HG03025 (cell line): ENCODE data around the gene C2orf15.
"Not testable (repeated sequence)": the region's sequence is repeated elsewhere in the genome, so short reads cannot be mapped to it uniquely, and the experiment has no call there.

ENCODE experiments used
- ATAC-seq: cut with Tn5 transposase; IDR thresholded peaks from one replicate; pipeline ENCODE4 v1.9.1; 2021; ENCODE audit warnings: mild to moderate bottlenecking, moderate library complexity; ENCODE audit not compliant: unreplicated experiment, low FRiP score

The C2orf15 gene

GRCh38 chr2:99141110-99142108 lies at the start of gene C2orf15:
C2orf15 (plus strand) TSS chr2:99141707; CDS start chr2:99150559, 8,852 bp downstream.
- ATAC-seq = peak; percentile 93

- ATAC-seq = no peak
These were observed 44.8 kb upstream of the C2orf15 start for GRCh38 chr2:99096728-99097127.

DNA sequence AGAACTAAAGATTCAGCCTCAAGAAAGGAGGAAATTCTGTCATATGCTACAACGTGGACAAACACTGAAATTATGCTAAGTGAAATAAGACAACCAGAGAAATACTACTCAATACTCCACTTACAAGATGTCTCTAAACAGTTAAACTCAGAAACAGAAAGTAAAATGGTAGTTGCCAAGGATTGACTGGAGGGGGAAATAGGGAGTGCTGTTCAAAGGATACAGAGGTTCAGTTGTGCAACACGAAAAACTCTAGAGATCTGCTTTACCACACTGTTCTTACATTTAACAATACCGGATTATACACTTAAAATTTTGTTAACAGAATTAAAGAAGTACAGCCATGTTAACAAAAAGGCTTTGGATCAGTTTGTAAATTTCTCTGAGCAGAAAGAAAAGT lies 39.8 kb upstream of the C2orf15 start:
- no peak for ATAC-seq

DNA sequence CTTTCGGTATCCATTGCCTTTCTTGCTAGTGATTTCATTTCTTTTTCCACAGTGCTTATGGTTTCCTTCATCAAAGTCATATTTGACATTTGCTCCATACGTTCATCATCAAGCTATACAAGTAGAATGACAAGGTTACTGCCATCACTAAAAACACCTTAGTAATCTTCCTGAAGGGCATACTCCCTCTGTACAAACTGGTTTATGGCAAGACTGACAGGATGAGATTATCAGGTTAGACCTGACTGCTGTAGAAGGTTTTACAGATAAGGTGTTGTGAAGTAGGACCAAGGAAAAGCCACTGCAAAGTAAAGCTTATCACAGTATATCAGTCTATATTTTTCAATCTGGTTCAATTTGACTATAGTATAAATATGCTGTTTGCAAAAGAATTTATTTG lies 37.5 kb upstream of the C2orf15 start:
- no peak for ATAC-seq

GRCh38 chr2:99106913-99107312 lies 34.6 kb upstream of the C2orf15 start:
- ATAC-seq = no peak

DNA sequence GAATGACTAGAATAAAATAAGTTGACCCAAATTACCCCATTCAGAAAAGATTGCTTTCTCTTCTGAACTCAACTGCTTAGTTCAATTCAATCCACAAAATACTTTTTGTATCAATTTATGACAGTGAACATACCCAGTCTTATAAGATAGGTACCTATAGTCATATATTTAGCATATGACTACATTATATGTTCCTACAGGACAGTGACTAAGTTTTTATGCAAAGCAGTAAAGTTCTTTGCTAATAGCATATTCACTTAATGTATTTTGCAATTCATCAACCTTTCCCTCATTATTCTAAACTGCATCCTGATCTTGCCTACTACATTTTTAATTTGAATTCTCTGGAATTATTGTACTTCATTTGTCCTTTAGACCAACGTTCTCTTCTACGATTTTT lies 30.3 kb upstream of the C2orf15 start:
- no peak for ATAC-seq

- no peak for ATAC-seq
These were observed 29.6 kb upstream of the C2orf15 start for GRCh38 chr2:99111945-99112344.

DNA sequence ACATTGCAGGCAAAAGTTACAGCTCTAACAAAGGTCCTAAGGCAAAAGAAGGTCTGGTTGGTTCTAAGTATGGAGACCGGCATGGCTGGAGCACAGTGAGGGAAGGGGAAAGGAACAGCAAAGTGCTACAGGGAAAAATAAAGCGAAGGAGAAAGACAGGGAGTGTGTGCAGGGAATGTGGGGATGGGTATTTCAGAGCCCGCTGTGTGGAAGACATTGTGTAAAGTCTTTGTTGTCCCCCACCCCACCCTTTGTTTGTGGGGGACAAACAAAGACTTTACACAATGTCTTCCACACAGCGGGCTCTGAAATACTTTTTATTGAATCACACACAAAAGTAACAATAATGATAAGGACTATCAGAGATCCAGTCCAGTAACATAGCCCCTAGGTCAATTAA lies 28.9 kb upstream of the C2orf15 start:
- no peak for ATAC-seq

GRCh38 chr2:99127981-99128380 lies 13.5 kb upstream of the C2orf15 start:
- ATAC-seq = no peak

DNA sequence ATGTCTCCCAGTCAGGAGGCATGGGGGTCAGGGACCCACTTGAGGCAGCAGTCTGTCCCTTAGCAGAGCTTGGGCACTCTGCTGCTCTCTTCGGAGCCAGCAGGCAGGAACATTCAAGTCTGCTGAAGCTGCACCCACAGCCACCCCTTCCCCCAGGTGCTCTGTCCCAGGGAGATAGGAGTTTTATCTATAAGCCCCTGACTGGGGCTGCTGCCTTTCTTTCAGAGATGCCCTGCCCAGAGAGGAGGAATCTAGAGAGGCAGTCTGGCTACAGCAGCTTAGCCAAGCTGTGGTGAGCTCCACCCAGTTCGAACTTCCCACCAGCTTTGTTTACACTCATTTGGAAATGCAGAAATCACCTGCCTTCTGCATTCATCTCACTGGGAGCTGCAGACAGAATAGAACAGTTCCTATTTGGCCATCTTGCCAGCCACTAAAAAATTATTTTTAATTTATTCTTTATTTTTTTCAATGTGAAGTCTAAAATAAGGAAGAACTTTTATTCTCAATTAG lies 6.4 kb upstream of the C2orf15 start:
- ATAC-seq = not testable (repeated sequence)

GRCh38 chr2:99139003-99139402 lies 2.5 kb upstream of the C2orf15 start:
- no peak for ATAC-seq

DNA sequence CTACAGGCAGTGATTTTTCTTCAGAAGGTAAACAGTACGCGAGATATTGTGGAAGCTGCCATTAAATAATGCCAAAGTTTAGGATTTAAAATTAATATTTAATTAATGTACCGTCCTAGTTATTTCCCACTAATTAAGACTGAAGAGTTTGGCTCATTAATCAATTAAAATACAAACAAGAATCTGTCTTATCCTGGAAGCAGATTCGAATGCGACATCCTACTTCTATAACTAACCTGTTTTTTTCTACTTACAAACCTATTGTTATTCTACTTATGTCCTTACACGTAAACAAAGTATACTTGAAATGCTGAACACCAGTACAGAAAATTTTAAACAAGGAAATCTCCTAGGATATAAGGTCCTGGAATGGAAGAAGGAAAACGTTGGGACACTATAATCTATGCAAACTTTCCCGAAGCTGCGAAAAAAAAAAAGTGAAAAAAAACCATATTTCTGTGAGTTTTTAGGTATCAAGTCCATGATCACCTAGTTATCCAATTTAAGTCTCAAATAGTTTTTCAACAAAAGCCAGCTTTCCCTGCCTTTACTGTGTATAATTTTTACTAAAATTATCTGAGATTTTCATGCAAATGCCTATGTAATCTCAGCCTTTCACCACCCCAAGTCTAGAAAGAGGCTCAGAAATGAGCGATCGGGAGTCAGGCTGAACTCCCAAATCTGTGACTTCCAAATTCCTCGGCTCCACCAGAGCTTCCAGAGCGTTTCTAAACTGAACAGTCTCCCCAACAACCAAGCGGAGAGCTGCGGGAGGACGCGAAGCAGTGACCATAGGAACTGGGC lies 1.2 kb upstream of the C2orf15 start:
- no peak for ATAC-seq

- peak; percentile 31 for ATAC-seq
These were observed 722 bp upstream of the C2orf15 start for GRCh38 chr2:99140860-99141109.

GRCh38 chr2:99150706-99151105 lies 9.2 kb downstream of the C2orf15 start:
- ATAC-seq = no peak

DNA sequence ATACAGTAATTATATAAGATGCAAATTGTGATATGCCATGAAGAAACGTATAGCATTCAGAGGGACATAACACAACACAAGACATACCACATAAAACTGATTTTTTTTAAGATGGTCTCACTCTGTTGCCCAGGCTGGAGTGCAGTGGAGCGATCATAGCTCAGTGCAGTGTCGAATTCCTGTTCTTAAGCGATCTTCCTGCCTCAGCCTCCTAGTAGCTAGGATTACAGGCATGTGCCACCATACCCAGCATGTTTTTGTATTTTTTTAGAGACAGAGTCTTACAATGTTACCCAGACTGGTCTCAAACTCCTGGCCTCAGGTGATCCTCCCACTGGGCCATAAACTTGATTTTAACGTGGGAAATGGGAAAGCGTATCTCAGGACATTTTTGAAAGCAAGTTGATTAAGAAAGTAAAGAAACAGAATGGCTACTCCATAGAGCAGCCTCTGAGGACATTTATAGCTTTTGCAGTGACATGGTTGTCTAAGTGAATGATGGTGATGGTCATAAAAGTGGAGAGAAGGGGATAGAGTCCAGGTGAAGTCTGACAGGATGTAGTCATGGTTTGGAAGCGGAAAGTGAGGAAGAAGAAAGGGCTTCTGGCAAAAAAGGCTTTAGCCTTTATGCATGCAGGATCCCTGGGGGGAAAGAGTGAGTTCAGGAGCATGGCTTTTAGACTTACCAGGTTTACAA lies 10.8 kb downstream of the C2orf15 start:
- ATAC-seq = no peak

DNA sequence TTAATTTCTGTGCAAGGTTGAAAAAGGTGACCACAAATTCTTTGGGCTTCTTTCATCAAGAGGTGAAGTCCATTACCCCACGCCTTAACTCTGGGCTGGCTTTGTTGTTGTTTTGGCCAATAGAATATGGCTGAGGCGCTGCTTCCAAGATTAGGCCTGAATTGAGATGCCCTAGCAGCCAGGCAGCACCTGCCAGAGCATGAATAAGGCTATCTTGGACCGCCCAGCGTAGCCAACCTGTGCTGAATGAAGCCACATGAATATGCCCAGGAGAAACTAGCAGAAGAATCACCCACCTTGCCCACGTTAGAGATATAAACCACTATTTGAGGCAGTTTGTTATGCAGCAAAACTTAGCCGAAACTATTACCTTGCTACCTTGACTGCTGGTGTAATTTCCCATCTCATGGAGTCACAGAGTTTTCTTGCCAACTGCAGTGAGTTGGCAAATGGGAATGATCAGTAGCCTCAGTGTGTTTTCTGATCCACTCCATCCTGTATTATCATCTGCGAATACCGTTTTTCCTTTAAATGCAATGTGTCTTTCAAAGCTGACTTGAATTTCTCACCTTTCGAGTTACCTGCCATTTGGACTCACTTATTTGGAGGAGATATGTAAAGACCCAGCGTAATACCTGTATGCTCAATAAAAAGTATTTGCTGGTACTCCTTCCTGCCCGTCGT lies 12.6 kb downstream of the C2orf15 start:
- ATAC-seq = no peak

DNA sequence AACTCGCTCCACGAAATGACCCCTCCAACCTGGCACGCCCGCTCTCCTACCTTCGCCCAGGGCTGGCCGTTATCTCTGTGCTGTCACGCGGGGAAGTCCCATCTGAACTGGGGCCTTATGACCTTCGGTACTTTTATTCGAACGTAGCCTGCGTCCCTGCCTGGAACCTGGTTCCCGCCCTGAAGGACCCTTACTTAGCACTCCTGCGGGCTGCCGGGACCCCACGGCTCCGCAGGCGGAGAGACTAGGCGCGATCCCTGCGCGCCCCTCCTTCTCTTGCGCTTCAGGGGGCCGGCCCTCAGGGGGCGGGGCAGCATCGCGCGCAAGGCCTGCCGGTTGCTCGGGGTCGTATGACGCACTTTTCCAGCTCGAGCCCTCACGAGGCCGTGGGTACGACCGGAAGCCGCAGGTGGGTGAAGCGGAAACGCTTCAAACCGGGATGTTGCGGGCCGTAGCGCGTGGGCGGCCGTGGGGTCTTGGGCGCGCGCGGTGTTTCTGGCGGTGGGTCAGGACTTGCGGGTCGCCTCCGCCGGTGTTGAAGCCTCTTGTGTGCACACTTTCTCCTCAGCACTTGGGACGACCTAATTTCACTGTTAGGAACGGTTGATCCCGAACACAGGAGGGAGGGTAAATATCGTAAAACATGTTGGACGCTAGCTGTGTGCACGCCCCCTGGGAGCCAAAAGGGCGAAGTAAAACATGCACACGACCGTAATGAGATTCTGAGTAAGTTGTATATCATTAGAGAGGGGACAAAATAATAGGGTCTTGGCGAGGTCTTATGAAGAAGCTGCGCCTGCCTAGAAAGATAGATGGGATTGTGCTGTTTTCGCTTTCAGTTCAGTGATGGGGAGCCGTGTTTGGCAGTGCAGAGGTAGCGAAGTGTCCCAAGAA lies 13.4 kb downstream of the C2orf15 start, which contains the start of the genes LIPT1 and TSGA10:
TSS of gene LIPT1 (plus strand) at position 325 of the 894 bp plus-strand sequence. CDS start 6,991 bp downstream, outside the sequence.
TSS of gene TSGA10 (minus strand) at position 300 of the 894 bp plus-strand sequence. CDS start 45,503 bp downstream, outside the sequence.
- ATAC-seq = peak; percentile 93

GRCh38 chr2:99156891-99157290 lies 15.4 kb downstream of the C2orf15 start:
- ATAC-seq = no peak

DNA sequence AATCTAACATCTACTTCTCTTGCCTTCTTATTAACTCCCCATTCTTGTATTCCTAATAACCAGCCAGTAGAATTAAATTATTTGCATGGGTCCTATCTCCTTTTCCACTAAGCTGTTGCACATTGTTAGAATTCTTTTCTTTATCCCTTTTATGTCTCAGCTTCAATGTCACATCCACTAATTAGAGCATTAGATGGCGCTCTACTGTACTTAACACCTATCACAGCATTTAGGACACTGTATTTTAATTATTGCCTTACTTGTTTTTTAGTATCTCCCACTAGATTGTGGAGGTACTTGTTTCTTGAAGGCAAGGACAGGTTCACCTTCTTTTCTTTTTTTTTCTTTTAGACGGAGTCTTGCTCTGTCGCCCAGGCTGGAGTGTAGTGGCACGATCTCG lies 17.1 kb downstream of the C2orf15 start:
- ATAC-seq = no peak
